HG02884 (cell line): ENCODE results near the gene LARP4B.
"Not testable (repeated sequence)": the region's sequence is repeated elsewhere in the genome, so short reads cannot be mapped to it uniquely, and the experiment has no call there.

ENCODE experiments used
- ATAC-seq: cut with Tn5 transposase; IDR thresholded peaks from one replicate; pipeline ENCODE4 v1.9.1; 2021; ENCODE audit warnings: mild to moderate bottlenecking, moderate library complexity; ENCODE audit not compliant: unreplicated experiment

Gene LARP4B

GRCh38 chr10:774661-775244, 156.8 kb downstream of the LARP4B start:
- no peak for ATAC-seq

- ATAC-seq: no peak
Observed at GRCh38 chr10:774223-774622, 157.3 kb downstream of the LARP4B start.

- ATAC-seq: no peak
Observed at GRCh38 chr10:773562-774161, 157.8 kb downstream of the LARP4B start.

- ATAC-seq: no peak
Observed at GRCh38 chr10:772227-772637, 159.3 kb downstream of the LARP4B start.

GRCh38 chr10:771647-772046, 159.9 kb downstream of the LARP4B start:
- no peak for ATAC-seq

- ATAC-seq: no peak
Observed at GRCh38 chr10:770975-771374, 160.5 kb downstream of the LARP4B start.

GRCh38 chr10:770048-770712, 161.3 kb downstream of the LARP4B start:
- ATAC-seq: not testable (repeated sequence)

GRCh38 chr10:767794-768193, 163.7 kb downstream of the LARP4B start:
- no peak for ATAC-seq

GRCh38 chr10:767211-767610, 164.3 kb downstream of the LARP4B start:
- no peak for ATAC-seq

- no peak for ATAC-seq
Observed at GRCh38 chr10:761376-761775, 170.1 kb downstream of the LARP4B start.

GRCh38 chr10:760622-761021, 170.9 kb downstream of the LARP4B start:
- ATAC-seq: no peak

GRCh38 chr10:759898-760477, 171.5 kb downstream of the LARP4B start:
- ATAC-seq: no peak
